ENCODE measurements around the gene RAB44.

The RAB44 gene

GRCh38 chr6:36780442-36781177 lies 83.0 kb downstream of the RAB44 start:
- DNase-seq (ENCODE audit: low read depth) = no peak
- TF ChIP-seq, protein P1, sequence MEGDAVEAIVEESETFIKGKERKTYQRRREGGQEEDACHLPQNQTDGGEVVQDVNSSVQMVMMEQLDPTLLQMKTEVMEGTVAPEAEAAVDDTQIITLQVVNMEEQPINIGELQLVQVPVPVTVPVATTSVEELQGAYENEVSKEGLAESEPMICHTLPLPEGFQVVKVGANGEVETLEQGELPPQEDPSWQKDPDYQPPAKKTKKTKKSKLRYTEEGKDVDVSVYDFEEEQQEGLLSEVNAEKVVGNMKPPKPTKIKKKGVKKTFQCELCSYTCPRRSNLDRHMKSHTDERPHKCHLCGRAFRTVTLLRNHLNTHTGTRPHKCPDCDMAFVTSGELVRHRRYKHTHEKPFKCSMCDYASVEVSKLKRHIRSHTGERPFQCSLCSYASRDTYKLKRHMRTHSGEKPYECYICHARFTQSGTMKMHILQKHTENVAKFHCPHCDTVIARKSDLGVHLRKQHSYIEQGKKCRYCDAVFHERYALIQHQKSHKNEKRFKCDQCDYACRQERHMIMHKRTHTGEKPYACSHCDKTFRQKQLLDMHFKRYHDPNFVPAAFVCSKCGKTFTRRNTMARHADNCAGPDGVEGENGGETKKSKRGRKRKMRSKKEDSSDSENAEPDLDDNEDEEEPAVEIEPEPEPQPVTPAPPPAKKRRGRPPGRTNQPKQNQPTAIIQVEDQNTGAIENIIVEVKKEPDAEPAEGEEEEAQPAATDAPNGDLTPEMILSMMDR (conservative IDR thresholded peaks at IDR 0.05; ENCODE audit: low read length) = no peak
- H3K4me3 ChIP-seq (ENCODE audit: low read length) = no peak overlapping the region

GRCh38 chr6:36781669-36782068 lies 84.0 kb downstream of the RAB44 start:
- TF ChIP-seq, protein P1 (conservative IDR thresholded peaks at IDR 0.05; ENCODE audit: low read length) = no peak
- H3K4me3 ChIP-seq (ENCODE audit: low read length) = no peak overlapping the region

More at GRCh38 chr6:36781669-36782068, 84.0 kb downstream of the RAB44 start:
- no peak for DNase-seq (ENCODE audit: low read depth)

Measured in AG10803 (cell line).